ENCODE measurements around the gene PRKCH. TPM values are rescaled to one million over a fixed set of nuclear protein-coding genes. Genes with fewer than 3 reads are reported as not detected.

PRKCH gene
- total RNA-seq, 1 donor from 2014 or later, result 6.6 TPM

DNA sequence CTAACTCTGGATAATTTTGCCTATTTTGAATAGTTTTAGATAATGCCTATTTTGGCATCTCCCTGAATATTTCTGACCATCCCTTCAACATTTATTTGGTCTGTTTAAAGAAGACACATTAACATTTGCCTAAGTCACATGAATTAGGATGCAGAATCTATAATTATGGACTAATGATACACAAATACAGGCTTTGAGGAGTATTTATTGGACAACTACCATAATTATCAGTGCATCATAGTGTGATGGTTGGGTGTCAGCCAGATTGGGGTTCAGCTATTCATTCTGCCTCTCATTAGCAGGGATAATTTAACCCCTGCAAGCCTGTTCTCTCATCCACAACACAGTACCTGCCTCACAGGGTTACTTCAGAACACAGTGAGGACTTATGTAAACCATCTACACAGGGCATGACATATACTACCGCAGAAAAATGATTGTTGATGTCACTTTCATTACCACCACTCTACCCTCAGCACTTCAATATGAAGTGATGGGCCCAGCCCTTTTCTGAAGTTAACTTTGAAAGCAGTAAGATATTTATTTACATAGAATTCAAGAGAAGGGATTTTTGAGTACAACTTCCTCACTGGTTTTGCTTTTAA, 14.4 kb downstream of the PRKCH start:
- no peak for DNase-seq (ENCODE audit: low read depth)

- no peak for DNase-seq (ENCODE audit: low read depth)
Observed at GRCh38 chr14:61337893-61338292, 16.5 kb downstream of the PRKCH start.

- no peak for DNase-seq (ENCODE audit: low read depth)
Observed at GRCh38 chr14:61338457-61338856, 17.1 kb downstream of the PRKCH start.

- DNase-seq (ENCODE audit: low read depth), result no peak
Observed at GRCh38 chr14:61341275-61342206, 20.2 kb downstream of the PRKCH start.

DNA sequence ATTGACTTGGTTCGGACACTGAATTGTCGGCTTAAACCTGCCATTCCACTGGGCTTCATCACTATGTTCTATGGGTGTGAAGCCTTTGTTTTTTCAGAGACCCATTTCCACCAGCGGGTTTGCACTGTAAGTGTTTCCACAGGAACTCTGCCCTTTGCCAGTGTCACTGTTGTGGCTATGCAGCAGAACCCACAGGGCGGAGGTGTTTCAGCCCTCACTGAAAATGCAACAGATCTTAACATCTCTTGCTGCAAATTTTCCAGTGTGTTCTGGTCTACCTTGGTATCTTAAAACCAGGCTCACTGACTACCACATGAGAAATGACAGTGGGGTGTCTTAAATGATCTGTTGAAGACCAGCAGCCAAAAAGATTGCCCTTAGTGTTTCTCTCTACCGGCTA, 21.1 kb downstream of the PRKCH start:
- no peak for DNase-seq (ENCODE audit: low read depth)

- no peak for DNase-seq (ENCODE audit: low read depth)
Observed at GRCh38 chr14:61342932-61343331, 21.6 kb downstream of the PRKCH start.

DNA sequence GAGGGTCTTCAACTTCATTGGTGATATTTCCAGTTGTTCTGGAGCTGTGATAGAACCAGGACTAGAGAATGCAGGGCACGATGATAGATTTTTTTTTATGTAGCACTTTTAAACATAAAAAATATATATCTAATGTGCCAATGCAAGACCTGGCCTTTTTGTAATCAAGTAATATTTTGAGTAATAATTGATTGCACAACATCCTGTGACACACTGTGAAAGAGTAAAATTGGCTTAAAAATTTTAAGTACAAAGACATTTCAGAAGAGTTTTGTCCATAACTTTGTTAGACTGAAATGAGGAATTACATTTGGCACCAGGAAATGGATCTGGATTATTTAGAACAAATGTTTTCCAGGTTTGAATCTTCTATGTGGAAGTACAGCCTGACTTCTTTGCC, 22.1 kb downstream of the PRKCH start:
- no peak for DNase-seq (ENCODE audit: low read depth)

DNA sequence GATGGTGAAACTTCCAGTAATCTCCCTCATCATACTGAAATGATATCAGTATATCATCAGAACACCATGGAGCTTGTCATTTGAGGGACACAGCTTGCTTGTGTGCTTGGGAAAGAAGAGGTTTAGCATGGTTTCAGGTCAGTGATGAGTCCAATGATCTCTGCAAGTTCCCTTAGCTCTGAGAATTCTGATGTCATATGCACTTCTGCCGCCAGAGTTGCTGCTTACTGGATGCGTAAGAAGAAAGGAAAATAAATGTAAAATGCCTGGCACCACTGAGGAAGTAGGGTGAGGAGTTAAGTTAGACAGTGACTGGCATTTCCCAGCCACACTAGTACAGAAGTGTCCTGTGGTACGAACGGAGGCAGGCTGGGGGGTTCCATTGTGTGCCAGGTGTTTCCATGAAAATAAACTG, 22.6 kb downstream of the PRKCH start:
- no peak for DNase-seq (ENCODE audit: low read depth)

- DNase-seq (ENCODE audit: low read depth), result no peak
Observed at GRCh38 chr14:61344437-61345150, 23.2 kb downstream of the PRKCH start.

DNA sequence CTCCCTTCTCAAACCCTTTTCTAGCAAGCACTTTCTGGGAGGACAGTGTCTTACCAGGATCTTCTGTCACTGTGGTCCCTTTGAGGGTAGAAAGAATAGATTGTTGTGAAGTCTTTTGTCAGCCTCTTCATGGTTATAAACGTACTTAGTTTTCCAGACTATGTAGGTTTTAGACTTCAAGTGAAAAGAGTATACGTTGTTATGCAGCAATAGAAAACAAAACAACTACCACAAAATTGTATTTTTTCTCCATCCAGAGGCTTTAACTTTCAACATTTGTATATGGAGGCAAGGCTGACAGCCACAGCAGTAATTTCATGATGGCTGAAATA, 23.7 kb downstream of the PRKCH start:
- no peak for DNase-seq (ENCODE audit: low read depth)

GRCh38 chr14:61346221-61346620, 24.8 kb downstream of the PRKCH start:
- no peak for DNase-seq (ENCODE audit: low read depth)

DNA sequence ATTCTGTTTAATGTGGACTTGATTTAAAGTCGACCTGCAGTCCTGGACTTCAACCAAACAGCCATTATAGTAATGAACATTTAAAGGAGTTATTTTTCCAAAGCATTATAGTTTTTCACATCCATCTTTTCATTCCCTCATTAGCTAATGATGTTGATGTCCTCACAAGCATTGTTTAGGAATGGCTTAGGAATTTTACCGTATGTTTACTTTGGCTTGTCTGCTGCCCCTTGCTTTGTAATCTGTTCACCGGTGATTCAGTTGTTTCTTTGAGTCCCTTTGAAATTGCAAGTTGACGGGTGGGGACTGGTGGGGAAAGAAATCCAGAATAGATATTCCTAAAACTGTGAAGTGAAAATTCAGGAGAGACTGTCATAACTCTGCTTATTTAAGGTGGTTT, 25.4 kb downstream of the PRKCH start:
- no peak for DNase-seq (ENCODE audit: low read depth)

- no peak for DNase-seq (ENCODE audit: low read depth)
Observed at GRCh38 chr14:61347826-61348443, 26.6 kb downstream of the PRKCH start.

DNA sequence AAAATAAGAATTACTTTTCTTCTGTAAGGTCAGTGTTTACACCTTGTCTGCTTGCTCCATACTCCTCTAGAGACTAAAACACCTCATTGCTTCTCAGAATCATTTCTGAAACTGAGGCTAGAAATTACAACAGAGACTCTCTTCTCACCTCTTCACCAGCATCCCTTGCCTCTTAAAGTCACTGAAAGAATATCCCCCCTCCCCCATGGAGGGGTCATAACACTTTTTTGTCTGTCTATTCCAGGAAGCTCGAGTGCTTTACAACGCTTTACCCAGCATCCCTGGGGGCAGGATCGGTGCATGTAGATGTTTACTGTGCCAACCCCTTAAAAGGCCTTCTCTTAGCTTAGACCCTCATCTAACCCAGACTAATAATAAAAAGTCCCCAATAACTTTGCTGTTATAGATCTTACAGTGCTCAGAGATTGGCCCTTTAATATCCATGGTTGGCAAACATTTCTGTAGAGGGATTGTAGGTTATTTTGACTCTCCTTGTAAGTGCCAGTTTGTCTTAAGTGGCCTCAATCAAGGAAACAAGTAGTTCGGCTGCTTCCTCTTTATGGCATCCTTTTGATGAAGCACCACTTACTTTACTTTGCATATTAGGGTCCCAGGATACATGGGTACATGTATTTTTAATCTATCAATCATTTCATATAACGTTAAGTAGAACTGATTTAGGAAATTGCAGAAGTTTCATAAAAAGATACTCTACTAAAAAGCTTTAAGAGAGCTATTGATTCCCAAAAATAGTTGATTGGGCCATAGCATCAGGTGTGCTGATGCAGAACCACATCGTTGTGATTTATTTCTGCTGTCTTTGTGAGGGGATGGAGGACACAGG, 29.3 kb downstream of the PRKCH start:
- no peak for DNase-seq (ENCODE audit: low read depth)

DNA sequence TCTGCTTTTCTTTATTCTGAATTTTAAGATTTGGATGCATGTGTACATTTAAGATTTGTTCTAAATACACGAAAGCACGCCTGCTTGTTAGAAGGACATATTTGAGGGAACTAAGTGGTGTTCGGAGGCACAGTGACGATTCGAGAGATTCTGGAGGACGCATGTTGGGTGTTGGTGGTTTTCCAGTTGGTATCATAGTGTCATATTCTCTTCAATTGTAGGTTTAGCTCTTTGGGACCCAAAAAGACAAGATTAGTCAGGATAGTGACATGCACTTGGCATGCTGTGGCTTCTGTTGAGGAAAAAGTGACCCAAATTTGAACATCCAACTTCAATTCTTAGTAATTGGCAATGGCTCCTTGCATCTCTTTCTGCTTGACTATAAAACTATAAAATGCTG, 30.1 kb downstream of the PRKCH start:
- DNase-seq (ENCODE audit: low read depth), result no peak

DNA sequence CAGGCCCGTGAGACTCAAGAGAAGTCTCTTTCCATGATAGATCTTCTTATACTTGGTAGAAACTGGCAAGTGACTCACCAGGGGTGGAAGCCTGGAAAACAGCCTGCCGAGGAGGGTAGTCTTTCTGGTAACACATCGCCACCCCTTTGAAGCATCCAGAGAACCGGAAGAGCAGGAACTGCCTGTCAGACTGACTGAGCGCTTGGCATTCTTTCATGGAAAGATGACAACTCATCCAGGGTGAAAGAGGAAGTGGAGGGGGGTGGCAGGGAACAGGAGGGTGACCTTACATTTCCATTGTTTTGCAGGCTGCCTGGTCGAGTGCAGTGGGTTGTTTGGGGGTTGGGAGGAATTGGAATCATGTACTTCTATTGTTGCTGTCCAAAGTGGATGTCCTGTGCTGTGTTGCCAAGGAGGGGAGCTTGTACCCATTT, 34.5 kb downstream of the PRKCH start:
- peak; percentile 83 for DNase-seq (ENCODE audit: low read depth)

DNA sequence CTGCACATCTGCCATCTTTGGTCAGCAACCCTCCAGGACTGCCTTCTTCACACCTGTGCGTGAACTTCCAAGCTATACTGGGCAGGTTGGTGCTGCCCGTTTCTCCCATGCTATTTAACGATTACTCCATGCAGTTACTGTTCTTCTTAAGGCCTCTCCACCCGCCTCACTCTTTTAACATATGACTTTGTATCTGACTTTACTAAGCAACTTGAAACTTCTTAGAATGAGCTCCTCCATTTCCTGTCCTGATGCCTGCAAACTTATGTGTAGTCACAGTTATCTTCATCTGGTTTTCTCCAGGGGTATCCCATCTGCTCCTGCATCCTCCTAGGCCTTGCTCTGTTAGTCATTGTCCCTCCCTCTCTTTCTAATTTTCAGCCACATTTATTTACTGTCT, 35.7 kb downstream of the PRKCH start:
- no peak for DNase-seq (ENCODE audit: low read depth)

- DNase-seq (ENCODE audit: low read depth), result no peak
Observed at GRCh38 chr14:61358554-61359226, 37.3 kb downstream of the PRKCH start.

DNA sequence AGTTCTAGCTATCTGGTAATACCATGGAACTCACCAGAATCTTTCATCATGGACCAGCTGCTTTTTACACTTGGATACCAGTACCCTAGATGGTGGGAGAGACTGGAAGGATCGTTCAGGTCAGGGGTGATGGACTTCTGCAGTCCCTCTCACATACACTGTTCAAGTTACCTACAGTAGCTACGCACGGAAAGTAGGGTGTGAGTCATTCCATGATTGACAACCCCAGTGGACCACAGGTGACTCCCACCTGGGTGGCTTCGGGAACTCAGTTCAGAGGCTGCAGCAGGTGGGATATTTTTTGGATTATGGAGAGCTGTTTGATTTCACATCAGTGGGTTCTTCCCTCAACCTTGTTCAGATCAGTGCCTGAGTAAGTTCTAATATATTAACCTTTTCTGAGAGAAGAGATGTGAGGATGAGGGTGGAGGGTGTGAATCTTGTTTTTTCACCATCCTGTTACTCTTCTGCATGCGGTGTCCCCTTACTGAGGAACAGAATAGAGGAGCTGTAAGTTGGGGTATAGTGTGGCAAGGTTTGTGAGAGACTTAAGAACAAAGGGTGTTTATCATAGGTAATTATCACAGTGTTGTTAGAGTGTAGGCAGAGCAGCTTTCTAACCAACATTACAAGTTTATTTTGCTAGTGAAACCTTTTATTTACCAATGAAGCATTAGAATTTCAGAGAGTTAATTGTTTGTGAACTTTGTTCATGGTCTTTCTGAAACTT, 39.6 kb downstream of the PRKCH start:
- DNase-seq (ENCODE audit: low read depth), result no peak

Measured in renal cortical epithelial cell (primary cell).